GM19238 (cell line): Measurements from ENCODE around the gene PCNT.
"Not testable (repeated sequence)": the region's sequence is repeated elsewhere in the genome, so short reads cannot be mapped to it uniquely, and the experiment has no call there.

Source experiments
- DNase-seq: peaks from one replicate; pipeline ENCODE4 v3.0.0; 2011; ENCODE audit warnings: low spot score; ENCODE audit not compliant: insufficient read length

The PCNT gene

GRCh38 chr21:46425571-46425970 is 101.6 kb downstream of the PCNT start:
- DNase-seq, result no peak

DNA sequence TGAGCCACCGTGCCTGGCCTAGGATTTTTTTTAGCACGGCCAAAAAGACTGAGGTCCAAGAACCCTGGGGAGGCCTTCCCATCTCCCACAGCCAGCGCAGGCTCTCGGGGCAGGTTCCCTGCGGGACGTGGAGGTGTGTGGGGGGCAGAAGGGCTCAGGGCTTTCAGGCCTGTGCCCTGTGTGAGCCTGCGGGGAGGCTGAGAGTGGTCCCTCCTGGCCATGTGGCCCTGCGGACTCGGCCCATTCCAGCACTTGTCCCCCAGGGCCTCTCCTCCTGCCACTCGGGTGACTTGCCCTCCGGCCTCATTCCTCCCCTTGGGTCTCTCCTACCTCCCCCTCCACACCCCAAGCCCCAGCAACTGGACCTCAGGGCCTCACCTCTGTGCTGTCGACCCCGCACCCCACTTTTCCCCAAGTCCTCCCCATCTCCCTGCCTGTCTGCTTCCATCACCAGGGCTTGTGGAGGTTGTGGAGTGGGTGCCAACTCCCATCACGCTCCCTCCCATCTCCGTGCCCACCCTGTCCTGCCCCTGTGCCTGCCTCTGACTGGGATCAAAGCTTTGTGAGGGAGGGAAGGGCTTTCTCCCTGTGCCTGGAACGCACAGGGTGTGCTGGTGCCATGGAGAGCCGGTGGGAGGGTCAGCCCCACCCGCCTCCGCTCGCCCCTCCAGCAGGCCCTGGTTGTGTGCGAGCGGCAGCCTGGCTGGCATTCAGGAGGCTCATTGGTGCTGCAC is 102.5 kb downstream of the PCNT start:
- DNase-seq, result no peak

GRCh38 chr21:46427516-46427915 is 103.6 kb downstream of the PCNT start:
- DNase-seq, result no peak

DNA sequence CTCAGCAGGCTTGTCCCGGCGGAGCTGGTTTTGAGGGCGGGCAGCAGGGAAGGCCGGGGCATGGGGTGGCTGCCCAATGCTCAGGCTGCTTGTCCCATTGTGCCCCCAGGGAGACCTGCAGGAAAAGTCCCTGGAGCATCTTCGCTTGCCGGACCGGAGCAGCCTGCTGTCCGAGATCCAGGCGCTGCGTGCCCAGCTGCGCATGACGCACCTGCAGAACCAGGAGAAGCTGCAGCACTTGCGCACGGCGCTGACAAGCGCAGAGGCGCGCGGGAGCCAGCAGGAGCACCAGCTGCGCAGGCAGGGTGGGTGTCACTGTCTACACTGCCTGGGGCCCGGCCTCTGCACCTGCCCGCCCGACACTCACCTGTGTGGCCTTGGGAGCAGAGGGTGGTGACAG is 104.3 kb downstream of the PCNT start:
- DNase-seq, result no peak

- DNase-seq, result no peak
Measured at GRCh38 chr21:46428987-46429710, 105.2 kb downstream of the PCNT start.

- no peak for DNase-seq
Measured at GRCh38 chr21:46429754-46430681, 106.1 kb downstream of the PCNT start.

DNA sequence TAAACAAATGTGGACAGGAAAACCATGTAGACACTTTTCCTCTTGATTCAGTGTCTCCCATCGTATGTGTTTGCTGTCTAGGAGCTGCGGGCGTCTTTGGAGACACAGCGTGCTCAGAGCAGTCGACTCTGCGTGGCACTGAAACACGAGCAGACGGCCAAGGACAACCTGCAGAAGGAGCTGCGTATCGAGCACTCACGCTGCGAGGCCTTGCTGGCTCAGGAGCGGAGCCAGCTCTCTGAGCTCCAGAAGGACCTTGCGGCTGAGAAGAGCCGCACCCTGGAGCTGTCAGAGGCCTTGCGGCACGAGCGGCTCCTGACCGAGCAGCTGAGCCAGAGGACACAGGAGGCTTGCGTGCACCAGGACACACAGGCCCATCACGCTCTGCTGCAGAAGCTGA is 107.5 kb downstream of the PCNT start:
- DNase-seq, result no peak

- DNase-seq, result no peak
Measured at GRCh38 chr21:46431884-46432488, 108.0 kb downstream of the PCNT start.

DNA sequence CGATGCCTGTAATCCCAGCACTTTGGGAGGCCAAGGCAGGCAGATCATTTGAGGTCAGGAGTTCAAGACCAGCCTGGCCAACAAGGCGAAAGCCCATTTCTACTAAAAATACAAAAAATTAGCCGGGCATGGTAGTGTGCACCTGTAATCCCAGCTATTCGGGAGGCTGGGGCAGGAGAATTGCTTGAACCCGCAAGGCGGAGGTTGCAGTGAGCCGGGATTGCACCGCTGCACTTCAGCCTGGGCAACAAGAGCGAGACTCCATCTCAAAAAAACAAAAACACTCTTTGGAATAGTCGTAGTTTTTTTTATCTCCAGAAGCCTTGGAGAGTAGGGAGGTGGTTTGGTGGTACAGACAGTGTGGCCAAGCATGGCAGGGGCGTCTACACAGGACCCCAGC is 109.2 kb downstream of the PCNT start:
- not testable (repeated sequence) for DNase-seq

- DNase-seq, result no peak
Measured at GRCh38 chr21:46434322-46434958, 110.5 kb downstream of the PCNT start.

- no peak for DNase-seq
Measured at GRCh38 chr21:46435786-46436227, 111.9 kb downstream of the PCNT start.

GRCh38 chr21:46436621-46437020 is 112.7 kb downstream of the PCNT start:
- DNase-seq, result no peak

DNA sequence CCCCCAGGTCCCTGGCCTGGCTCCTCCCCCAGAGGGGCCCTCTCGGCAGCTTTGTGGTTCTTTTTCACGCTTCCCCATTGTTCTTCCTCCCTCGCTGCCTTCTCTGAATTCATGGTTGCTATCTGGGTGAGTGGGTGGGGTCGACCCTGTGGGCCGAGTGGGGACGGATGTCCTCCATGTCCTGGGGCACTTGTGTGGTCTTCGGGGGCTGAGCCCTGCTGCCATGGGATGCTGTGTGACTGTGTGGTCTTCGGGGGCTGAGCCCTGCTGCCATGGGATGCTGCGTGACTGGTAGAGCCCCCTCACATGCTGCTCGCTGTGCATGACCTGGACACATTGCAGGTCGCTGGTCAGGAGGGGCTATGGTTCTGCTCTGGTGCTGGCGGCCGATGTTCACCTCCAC is 113.1 kb downstream of the PCNT start:
- no peak for DNase-seq

DNA sequence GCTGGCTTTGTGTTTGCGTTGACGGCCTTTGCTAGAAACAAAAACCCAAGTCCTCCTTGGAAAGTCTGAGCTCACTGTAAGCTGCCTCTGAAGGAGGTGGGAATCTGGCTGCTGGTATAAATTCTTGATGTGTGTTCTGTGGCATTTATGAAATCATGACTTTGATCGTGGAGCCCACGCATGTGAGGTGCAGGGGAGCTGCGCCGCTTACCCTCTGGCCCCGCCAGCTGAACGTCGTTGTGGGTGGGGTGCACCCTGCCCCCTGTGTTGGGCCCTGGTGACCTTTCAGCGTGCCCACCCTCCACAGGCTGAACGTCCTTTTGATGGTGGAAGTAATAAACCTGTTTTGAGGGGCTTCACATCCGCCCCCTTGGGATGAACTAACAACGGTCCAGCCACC is 113.6 kb downstream of the PCNT start:
- no peak for DNase-seq

DNA sequence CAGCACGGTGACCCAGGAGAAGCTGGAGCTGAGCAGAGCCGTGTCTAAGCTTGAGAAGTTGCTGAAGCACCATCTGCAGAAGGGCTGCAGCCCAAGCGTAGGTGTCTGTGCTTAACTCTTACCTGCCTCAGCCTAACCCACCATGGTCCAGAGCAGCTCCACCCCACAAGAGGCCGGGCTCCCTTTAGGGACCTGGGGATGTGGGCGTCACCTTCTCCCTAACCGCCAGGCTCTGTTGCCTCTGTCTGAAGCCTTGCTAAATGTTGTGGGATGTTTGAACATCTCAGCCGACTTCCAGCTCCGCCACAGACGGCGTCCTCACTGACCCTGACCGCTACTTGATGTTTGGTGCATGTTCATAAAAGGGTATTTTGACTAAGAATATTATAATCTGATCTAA is 114.3 kb downstream of the PCNT start:
- no peak for DNase-seq

- no peak for DNase-seq
Measured at GRCh38 chr21:46439906-46440305, 116.0 kb downstream of the PCNT start.

DNA sequence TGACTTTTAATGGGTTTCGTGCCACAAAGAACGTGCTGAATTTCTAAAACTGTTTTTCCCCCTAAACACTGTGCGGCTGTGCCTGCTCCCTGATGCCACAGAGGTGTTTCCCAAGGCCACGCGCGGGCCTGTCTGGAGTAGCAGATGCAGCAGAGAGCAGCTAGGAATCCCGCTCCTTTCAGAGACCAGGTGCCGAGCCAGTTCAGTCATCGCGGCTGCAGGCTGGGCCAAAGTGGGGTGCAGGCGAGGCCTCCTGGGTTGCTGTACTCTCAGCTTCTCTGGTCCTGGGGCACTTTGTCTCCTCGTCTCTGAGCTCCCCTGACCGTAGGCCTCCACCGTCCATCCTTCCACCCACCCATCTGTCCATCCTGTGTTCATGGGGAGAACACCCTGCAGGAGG is 117.4 kb downstream of the PCNT start:
- no peak for DNase-seq

DNA sequence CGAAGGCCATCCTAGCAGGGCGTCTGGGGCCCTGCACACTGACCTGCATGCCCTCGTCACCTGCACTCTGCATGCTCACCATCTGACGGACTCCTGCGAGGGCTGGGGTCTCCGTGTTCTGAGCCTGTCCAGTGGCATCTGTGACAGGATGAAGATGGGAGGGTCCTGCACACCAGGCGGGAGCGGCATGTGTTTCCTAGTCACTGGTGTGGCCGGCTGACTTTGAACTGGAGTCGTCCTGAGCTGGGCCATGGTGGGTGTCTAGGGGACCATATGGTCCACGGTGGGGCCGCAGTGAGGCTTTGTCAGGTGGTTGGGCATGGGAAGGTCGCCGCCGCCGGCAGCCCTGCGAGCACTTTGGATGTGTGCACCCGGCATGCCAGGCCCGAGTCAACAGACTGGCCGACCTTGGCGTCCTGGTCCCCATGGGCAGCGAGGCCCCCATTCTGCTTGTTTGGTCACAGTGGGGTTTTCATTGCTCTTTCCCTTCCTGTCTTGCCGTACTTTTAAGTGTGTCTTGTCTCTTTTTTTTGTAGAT is 118.1 kb downstream of the PCNT start:
- DNase-seq, result no peak

GRCh38 chr21:46442938-46443337 is 119.0 kb downstream of the PCNT start:
- no peak for DNase-seq

GRCh38 chr21:46443910-46444309 is 120.0 kb downstream of the PCNT start:
- DNase-seq, result no peak

DNA sequence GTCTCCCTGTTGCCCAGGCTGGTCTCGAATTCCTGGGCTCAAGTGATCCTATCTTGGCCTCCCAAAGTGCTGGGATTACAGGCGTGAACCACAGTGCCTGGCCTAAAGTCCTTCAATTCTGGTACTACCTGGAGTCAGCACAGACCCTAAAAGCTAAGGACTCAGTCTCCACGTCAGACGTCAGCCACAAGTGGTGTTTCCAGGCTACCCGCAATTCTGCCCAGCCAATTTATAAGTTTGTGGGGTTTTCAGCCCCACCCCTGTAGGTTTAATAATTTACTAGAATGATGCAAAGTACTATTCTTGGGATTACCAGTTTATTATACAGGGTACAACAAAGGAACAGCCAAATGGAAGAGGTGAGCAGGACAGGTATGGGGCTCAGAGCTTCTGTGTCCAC is 124.2 kb downstream of the PCNT start:
- no peak for DNase-seq
